ENCODE data around the gene ARVCF.

GRCh38 chr22:20024650-20025397 is 8.2 kb upstream of the ARVCF start:
- TF ChIP-seq CTCF (conservative IDR thresholded peaks at IDR 0.05 in 1 of 2, IDR thresholded peaks at IDR 0.05 in 1 of 2; ENCODE audit: extremely low read depth in 1 of 2, insufficient read depth in 1 of 2, low read depth in 1 of 2, low read length in 2 of 2) (no peak), EZH2 (IDR thresholded peaks at IDR 0.05; ENCODE audit: borderline replicate concordance, low read length) (no peak)

Measured in mammary epithelial cell (primary cell).